HepG2 (cell line): ENCODE data around the gene FIGNL1. TPM values are rescaled to one million over a fixed set of nuclear protein-coding genes. Genes with fewer than 3 reads are reported as not detected.

Experiments
- ATAC-seq: fragments of 200-7000 bp; cut with Tn5 transposase; 3 replicates; pipeline ENCODE4 v1.9.1; 2020; ENCODE audit warnings: mild to moderate bottlenecking, moderate library complexity
- BruUV-seq: library from RNA; stranded (reverse); fragments of 400-500 nt; replicated peaks from 2 replicates; lab custom pipeline; 2021; lab: Mats Ljungman, UMichigan
- CTCF ChIA-PET: fragments of 300-600 bp; formaldehyde crosslinking; extraction: SDS; loops from one replicate; lab custom pipeline; 2021; ENCODE audit warnings: low total read pairs, inconsistent platforms, low intra/inter-chr PET ratio; lab: Yijun Ruan, JAX
- POLR2A ChIA-PET: fragments of 350-600 bp; sonication (Branson Sonifier 250); formaldehyde crosslinking; loops from one replicate; lab custom pipeline; 2020; ENCODE audit warnings: antibody characterized with exemption, inconsistent platforms; lab: Yijun Ruan, JAX
- DNase-seq: peaks from one replicate; pipeline ENCODE4 v3.0.0-alpha.2; 2015; ENCODE audit warnings: low spot score
- FAIRE-seq: peaks from 3 replicates; lab custom pipeline; 2011; peaks lifted over from hg19 to GRCh38; lab: Jason Lieb, UNC
- H2AFZ ChIP-seq: one replicate; pipeline ENCODE4 v1.6.1; 2011; ENCODE audit warnings: low read length, inconsistent platforms
- H3K27ac ChIP-seq: fragments of 300-600 bp; 3 replicates; pipeline ENCODE4 v1.8.0; 2011; ENCODE audit warnings: mixed run types, mild to moderate bottlenecking, mixed read lengths, low read length, inconsistent platforms; ENCODE audit not compliant: insufficient read depth; ENCODE audit errors: extremely low read length
- H3K27me3 ChIP-seq, 2 experiments: fragments of 200-600 bp in 1 of 2; 2 replicates in 1 of 2; 3 replicates in 1 of 2; pipeline versions ENCODE4 v1.6.0 to v1.8.0; 2011; ENCODE audit warnings: low read length in 2 of 2, mild to moderate bottlenecking in 2 of 2, moderate library complexity in 2 of 2, inconsistent platforms in 1 of 2; ENCODE audit not compliant: insufficient read depth in 2 of 2, control insufficient read depth in 1 of 2
- H3K36me3 ChIP-seq, 2 experiments: fragments of 200-600 bp in 1 of 2; replicated peaks in 1 of 2; 2 replicates in 1 of 2; 3 replicates in 1 of 2; pipeline versions ENCODE4 v1.5.1 to v1.8.0; 2011; ENCODE audit warnings: low read length in 2 of 2, inconsistent platforms in 1 of 2; ENCODE audit not compliant: insufficient read depth in 2 of 2, control insufficient read depth in 1 of 2
- H3K4me1 ChIP-seq: 2 replicates; pipeline ENCODE4 v1.5.1; 2012; ENCODE audit warnings: low read length, inconsistent platforms; ENCODE audit not compliant: insufficient read depth
- H3K4me2 ChIP-seq: 2 replicates; pipeline ENCODE4 v1.6.0; 2011; ENCODE audit warnings: low read depth, low read length, inconsistent platforms
- H3K4me3 ChIP-seq, 3 experiments: fragments of 200-600 bp in 1 of 3; sonication (generic), shearing (Covaris generic) in 1 of 3; replicated peaks in 1 of 3; 2 replicates each; pipeline ENCODE4 v1.5.1; 2011 to 2016; ENCODE audit warnings: low read length in 3 of 3, inconsistent platforms in 2 of 3, low read depth in 2 of 3, mild to moderate bottlenecking in 2 of 3, control low read depth in 1 of 3, mixed read lengths in 1 of 3; ENCODE audit not compliant: insufficient read depth in 1 of 3
- H3K79me2 ChIP-seq: one replicate; pipeline ENCODE4 v1.6.1; 2011; ENCODE audit warnings: low read length, inconsistent platforms; ENCODE audit not compliant: insufficient read depth
- H3K9ac ChIP-seq: 2 replicates; pipeline ENCODE4 v1.6.0; 2011; ENCODE audit warnings: mild to moderate bottlenecking, low read depth, low read length, inconsistent platforms; ENCODE audit not compliant: insufficient read depth
- H3K9me3 ChIP-seq: 2 replicates; pipeline ENCODE4 v1.5.1; 2012; ENCODE audit warnings: mild to moderate bottlenecking, low read length
- H4K20me1 ChIP-seq: 2 replicates; pipeline ENCODE4 v1.6.0; 2011; ENCODE audit warnings: inconsistent platforms, mild to moderate bottlenecking, low read length, moderate library complexity; ENCODE audit not compliant: insufficient read depth
- ARID5B ChIP-seq: IDR thresholded peaks from 2 replicates; pipeline ENCODE4 v1.4.0; 2020; ENCODE audit warnings: mild to moderate bottlenecking, missing genetic modification reagents
- ARNT ChIP-seq: fragments of 450-650 bp; IDR thresholded peaks from 2 replicates; pipeline ENCODE4 v1.6.1; 2017
- CBX1 ChIP-seq: IDR thresholded peaks from one replicate; pipeline ENCODE4 v1.6.1; 2016; ENCODE audit warnings: antibody characterized with exemption, low read depth
- CEBPG ChIP-seq: IDR thresholded peaks from 2 replicates; pipeline ENCODE4 v1.6.1; 2016
- CREB1 ChIP-seq, 2 experiments: fragments of 450-650 bp in 1 of 2; IDR thresholded peaks; 2 replicates each; pipeline ENCODE4 v1.6.1; 2016 to 2017; ENCODE audit warnings: control low read depth in 1 of 2, mild to moderate bottlenecking in 1 of 2, missing compliant biosample characterization in 1 of 2, missing genetic modification characterization in 1 of 2
- DMAP1 ChIP-seq: IDR thresholded peaks from 2 replicates; pipeline ENCODE4 v1.6.1; 2016
- FOSL2 ChIP-seq: sonication (generic); formaldehyde crosslinking; IDR thresholded peaks from 2 replicates; pipeline ENCODE4 v1.4.0; 2020; ENCODE audit warnings: missing genetic modification reagents
- FOXK2 ChIP-seq: fragments of 450-650 bp; IDR thresholded peaks from 2 replicates; pipeline ENCODE4 v1.6.1; 2016
- GLI4 ChIP-seq: sonication (generic); formaldehyde crosslinking; IDR thresholded peaks from 2 replicates; pipeline ENCODE4 v1.5.1; 2020; ENCODE audit warnings: missing genetic modification reagents, mild to moderate bottlenecking, moderate library complexity, borderline replicate concordance
- IRF1 ChIP-seq: sonication (generic); formaldehyde crosslinking; IDR thresholded peaks from 2 replicates; pipeline ENCODE4 v1.4.0; 2020; ENCODE audit warnings: low read depth, mild to moderate bottlenecking, missing genetic modification reagents
- KLF15 ChIP-seq: sonication (generic); formaldehyde crosslinking; IDR thresholded peaks from 2 replicates; pipeline ENCODE4 v1.8.1; 2023; ENCODE audit warnings: borderline replicate concordance, mild to moderate bottlenecking, inconsistent platforms, missing genetic modification reagents, mixed read lengths
- MIER2 ChIP-seq: IDR thresholded peaks from 2 replicates; pipeline ENCODE4 v1.6.1; 2016; ENCODE audit warnings: missing biosample characterization, missing genetic modification reagents
- MXD4 ChIP-seq: IDR thresholded peaks from 2 replicates; pipeline ENCODE4 v1.6.1; 2016; ENCODE audit warnings: mild to moderate bottlenecking, missing biosample characterization, missing genetic modification reagents
- PATZ1 ChIP-seq: sonication (generic); formaldehyde crosslinking; IDR thresholded peaks from 2 replicates; pipeline ENCODE4 v1.4.0; 2020; ENCODE audit warnings: missing genetic modification reagents
- PPARG ChIP-seq: conservative IDR thresholded peaks from 2 replicates; pipeline ENCODE4 v1.6.1; 2016; ENCODE audit warnings: missing biosample characterization, missing genetic modification reagents
- RBM22 ChIP-seq: fragments of 200-400 bp; formaldehyde crosslinking; optimal IDR thresholded peaks from 2 replicates; pipeline ENCODE3; 2017; ENCODE audit warnings: mild to moderate bottlenecking, low read length, moderate library complexity
- ZNF256 ChIP-seq: sonication (generic); formaldehyde crosslinking; conservative IDR thresholded peaks from 2 replicates; pipeline ENCODE4 v1.4.0; 2020; ENCODE audit warnings: missing genetic modification reagents
- ZNF556 ChIP-seq: sonication (generic); formaldehyde crosslinking; IDR thresholded peaks from 2 replicates; pipeline ENCODE4 v1.4.0; 2020; ENCODE audit warnings: mild to moderate bottlenecking, missing genetic modification reagents, borderline replicate concordance
- WGBS: methylation state at CpG from one replicate; pipeline ENCODE4 v1.1.6; 2017; ENCODE audit warnings: low lambda C conversion rate; 5-methylcytosine and 5-hydroxymethylcytosine counted together
- in situ Hi-C: cut with HindIII; loops from 2 replicates; pipeline ENCODE4 v1.10.0; 2017; ENCODE audit warnings: low pct_unique_long_range_greater_than_20kb; ENCODE audit not compliant: extremely low pct_ligation_motif_present
- intact Hi-C: fragments of 100-400 bp; cut with micrococcal nuclease; formaldehyde crosslinking; loops from one replicate; pipeline ENCODE4 v1.10.0; 2022; ENCODE audit not compliant: unreplicated experiment
- polyA plus RNA-seq, 8 experiments: library from polyadenylated mRNA; depleted of rRNA in 3 of 8; stranded (reverse) in 7 of 8; unstranded in 1 of 8; fragments of >200 nt; fragmentation: Illumina TruSeq in 4 of 8; extraction: Trizol in 4 of 8; gene quantifications; 2 replicates each; pipeline versions ENCODE4 v1.2.1 to v1.2.3, GENCODE V29; 2011 to 2016; ENCODE audit warnings: low read depth in 4 of 8, missing spikeins in 1 of 8, mixed read lengths in 1 of 8; ENCODE audit not compliant: insufficient read depth in 1 of 8
- total RNA-seq, 5 experiments: library from RNA; depleted of rRNA; stranded (reverse); fragments of >200 nt; fragmentation: Illumina TruSeq; extraction: Trizol; gene quantifications; 2 replicates each; pipeline ENCODE4 v1.2.3, GENCODE V29; 2016; ENCODE audit warnings: low read depth in 1 of 5

The FIGNL1 gene
- total and polyA plus RNA-seq, 2 of the 13 experiments (the other 11 are each of a cell fraction or from before 2014, with no cell fraction given): 4.0 to 20.9 TPM

- TF ChIP-seq RBM22 (no peak), CBX1 (no peak), MXD4 (no peak), KLF15 (no peak), GLI4 (CRISPR knock-in tag) (no peak), MIER2 (no peak), CREB1 (IDR thresholded peaks at IDR 0.05) (no peak), CREB1 (CRISPR knock-in tag; IDR thresholded peaks at IDR 0.05) (no peak), IRF1 (CRISPR knock-in tag) (no peak), ZNF556 (CRISPR knock-in tag) (no peak), DMAP1 (CRISPR knock-in tag) (no peak), FOXK2 (no peak), ARNT (no peak)
Observed at GRCh38 chr7:50418526-50419290, 31.4 kb downstream of the FIGNL1 start (continued).

GRCh38 chr7:50418086-50418515 is 32.0 kb downstream of the FIGNL1 start:
- Histone ChIP-seq H3K4me1 (0 out of 2 replicates have a peak, but pooled peaks cover 3% of the 10 kb centered on the region), H3K4me3 (no peak overlapping the region), H3K9me3 (no peaks in the 10 kb centered on the region), H2AFZ (no peak overlapping the region), H3K27ac (no peak overlapping the region), H3K9ac (no peak overlapping the region), H3K79me2 (no peaks in the 10 kb centered on the region), H3K27me3 (peaks cover 0 to 16% of the 10 kb centered on the region in 2 experiments; a peak in 3 of 5 replicates), H4K20me1 (no peaks in the 10 kb centered on the region), H3K4me2 (no peak overlapping the region), H3K36me3 (no peaks in the 10 kb centered on the region)
- BruUV-seq: no TSS peak
- 3% methylated on average over 3 of the region's 4 CpGs for WGBS
- ChIA-PET CTCF (interaction anchor here (0.8 to 2.3 kb wide), 3 partner anchors 212 to 276 kb away, joined by 3 to 15 read pairs (median 13); no protein-coding TSS in a partner anchor), POLR2A (no interaction called here)
- FAIRE-seq (peak; percentile 86), ATAC-seq (peak; percentile 99), DNase-seq (peak; percentile 66)
- intact Hi-C loops: loop anchor here (1.0 kb wide), 2 partner anchors 213 to 276 kb away; no protein-coding TSS in a partner anchor
- in situ Hi-C loops: loop anchor here (10.0 kb wide), 2 partner anchors 213 to 273 kb away; no protein-coding TSS in a partner anchor
- peak; percentile 15; the same call in 1 of the 2 replicates for TF ChIP-seq FOSL2 (CRISPR knock-in tag)
- peak; percentile 24; the same call in 1 of the 2 replicates for TF ChIP-seq ARID5B (CRISPR knock-in tag)
- 0 out of 2 replicates have a peak, but pooled peaks have one; percentile 24 for TF ChIP-seq PPARG (CRISPR knock-in tag)
- peak; percentile 38; the same call in 1 of the 2 replicates for TF ChIP-seq PATZ1 (CRISPR knock-in tag)
- TF ChIP-seq ZNF256 (CRISPR knock-in tag): no peak
- TF ChIP-seq CEBPG (CRISPR knock-in tag): peak; percentile 37; the same call in 1 of the 2 replicates
